GM19395 (cell line): Measurements from ENCODE around the gene IFNA14.
A peak's percentile ranks its signal among the peaks of the same experiment; 100 is the strongest.

Experiments
- ATAC-seq: cut with Tn5 transposase; IDR thresholded peaks from one replicate; pipeline ENCODE4 v1.9.1; 2021; ENCODE audit warnings: mild to moderate bottlenecking, moderate library complexity; ENCODE audit not compliant: unreplicated experiment

IFNA14 gene

DNA sequence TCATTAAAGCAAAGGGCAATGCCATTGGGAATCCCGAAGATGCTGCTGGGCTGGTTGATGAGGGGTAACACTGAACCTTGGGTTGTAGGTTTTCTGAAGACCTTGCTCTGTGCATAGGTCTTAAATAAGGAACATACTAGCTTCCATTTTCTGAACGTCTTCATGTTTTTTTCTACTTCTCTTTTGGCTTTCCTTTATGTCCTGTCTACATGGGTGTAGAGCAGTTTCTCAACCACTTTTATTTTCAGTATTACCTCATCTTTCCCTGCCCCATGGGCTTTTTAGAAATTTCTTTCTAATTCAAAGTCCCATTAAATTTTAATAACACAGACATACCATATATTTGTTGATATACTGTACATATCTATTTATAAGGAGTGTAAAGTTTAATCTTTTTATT is at the start of gene IFNA14:
IFNA14 (minus strand) TSS at position 95 of the 400 bp plus-strand sequence; CDS start at position 25, 70 bp downstream.
- no peak for ATAC-seq

DNA sequence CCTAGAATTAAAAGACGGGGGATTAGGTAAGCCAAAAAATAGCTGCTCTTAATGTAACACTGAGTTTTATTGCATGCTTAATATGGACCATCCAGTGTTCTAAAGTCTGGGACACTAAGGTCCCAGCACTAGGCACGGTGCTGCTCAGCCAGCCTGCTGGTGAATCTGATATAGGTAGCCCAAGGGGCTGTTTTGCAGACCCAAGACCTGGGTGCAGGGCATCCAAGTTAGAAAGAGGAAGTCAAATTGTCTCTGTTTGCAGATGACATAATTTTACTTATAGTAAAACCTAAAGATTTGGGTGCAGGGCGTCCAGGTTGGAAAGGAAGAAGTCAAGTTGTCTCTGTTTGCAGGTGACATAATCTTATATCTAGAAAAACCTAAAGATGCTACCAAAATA is 47.5 kb upstream of the IFNA14 start:
- ATAC-seq = no peak

DNA sequence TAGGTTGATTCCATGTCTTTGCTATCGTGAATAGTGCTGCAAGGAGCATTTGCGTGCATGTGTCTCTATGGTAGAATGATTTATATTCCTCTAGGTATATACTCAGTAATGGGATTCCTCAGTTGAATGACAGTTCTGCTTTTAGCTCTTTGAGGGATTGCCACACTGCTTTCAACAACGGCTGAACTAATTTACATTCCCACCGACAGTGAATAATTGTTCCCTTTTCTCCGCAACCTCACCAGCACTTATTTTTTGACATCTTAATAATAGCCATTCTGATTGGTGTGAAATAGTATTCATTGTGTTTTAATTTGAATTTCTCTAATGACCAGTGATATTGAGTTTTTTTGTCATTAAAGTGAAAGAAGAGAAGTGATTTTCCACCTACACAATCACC is 46.9 kb upstream of the IFNA14 start:
- no peak for ATAC-seq

DNA sequence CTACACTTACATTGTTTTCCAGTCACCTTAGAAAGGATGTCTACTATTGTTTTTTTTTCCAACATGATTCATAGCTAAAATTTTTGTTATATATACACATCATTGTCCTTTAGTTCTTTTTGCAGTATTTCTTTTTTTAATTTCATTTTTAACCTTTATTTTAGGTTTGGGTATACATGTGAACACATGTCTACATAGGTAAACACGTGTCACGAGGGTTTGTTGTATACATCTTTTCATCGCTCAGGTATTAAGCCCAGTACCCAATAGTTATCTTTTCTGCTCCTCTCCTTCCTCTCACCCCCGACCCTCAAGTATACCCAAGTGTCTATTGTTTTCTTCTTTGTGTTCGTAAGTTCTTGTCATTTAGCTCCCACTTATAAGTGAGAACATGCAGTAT is 46.3 kb upstream of the IFNA14 start:
- no peak for ATAC-seq

DNA sequence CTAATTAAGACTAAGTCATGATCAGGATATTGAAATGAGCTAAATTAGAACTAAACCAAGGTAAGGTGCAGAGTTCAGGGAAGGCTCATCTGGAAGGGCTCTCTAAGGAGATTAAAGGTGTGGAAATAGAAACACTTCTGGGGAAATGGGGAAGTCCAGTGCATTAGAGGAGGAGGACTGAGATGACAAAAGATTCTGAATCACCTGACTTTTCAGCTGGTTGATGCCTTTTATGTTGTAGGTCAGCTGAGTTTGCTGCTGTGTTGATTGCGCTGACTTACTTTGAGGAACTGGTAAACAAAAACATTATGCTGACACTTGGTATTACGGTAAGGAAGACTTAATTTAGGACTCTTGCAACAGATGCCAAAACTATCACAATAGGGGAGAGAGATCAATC is 41.5 kb upstream of the IFNA14 start:
- ATAC-seq = no peak

DNA sequence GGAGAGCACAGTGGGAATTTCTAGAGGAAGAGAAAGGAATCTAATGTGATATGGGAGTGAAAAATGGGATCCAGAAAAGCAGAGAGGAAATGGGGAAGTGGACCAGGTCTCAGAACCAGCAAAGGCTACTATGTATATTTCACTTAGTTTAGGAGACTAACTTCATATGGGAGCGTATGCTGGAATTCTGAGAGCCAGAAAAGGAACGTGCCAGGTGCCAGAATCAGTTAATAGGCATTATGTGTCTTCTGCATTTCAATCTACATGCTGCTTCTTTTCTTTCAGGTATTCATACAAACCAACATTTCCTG is 28.5 kb upstream of the IFNA14 start:
- peak; percentile 12 for ATAC-seq

DNA sequence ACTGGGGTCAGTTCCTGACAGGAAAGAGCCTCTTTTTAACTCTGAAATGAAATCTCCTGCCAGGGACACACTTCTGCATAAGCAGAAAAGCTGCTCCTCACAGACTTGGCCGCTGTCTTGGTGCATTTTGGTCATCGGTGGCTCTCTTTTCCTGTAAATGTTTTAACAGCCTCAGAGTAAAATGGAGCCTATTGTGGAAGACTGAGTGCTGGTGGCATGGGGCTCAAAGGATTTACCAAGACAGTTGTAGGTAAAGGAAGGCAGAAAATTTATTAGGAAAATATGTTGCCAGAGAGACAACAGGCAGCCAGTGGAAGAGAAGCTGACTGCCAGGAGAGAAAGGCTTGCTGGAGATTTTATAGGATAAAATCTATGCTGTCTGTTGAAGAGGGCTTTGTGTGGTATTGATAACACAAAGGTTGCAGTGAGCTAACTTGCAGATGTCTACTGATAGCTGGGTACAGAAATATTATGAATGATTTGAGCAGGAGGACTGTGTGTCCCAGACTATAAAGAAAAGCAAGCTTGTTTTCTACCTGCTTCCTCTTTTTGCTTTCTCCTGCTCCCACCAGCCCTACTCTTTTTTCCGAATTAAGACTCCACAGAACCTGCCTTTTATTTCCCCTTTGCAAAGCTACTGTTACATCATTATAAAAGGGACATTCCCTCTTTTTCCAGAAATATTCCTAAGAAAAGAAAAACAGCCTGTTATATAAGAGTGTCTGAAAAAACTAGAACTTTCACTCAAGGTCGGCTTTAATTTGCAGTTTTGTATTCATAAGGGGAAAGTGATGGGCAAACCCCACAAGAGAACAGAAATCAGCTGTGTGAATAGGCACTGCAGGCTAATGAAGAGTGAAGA is 27.9 kb upstream of the IFNA14 start:
- peak; percentile 75 for ATAC-seq

DNA sequence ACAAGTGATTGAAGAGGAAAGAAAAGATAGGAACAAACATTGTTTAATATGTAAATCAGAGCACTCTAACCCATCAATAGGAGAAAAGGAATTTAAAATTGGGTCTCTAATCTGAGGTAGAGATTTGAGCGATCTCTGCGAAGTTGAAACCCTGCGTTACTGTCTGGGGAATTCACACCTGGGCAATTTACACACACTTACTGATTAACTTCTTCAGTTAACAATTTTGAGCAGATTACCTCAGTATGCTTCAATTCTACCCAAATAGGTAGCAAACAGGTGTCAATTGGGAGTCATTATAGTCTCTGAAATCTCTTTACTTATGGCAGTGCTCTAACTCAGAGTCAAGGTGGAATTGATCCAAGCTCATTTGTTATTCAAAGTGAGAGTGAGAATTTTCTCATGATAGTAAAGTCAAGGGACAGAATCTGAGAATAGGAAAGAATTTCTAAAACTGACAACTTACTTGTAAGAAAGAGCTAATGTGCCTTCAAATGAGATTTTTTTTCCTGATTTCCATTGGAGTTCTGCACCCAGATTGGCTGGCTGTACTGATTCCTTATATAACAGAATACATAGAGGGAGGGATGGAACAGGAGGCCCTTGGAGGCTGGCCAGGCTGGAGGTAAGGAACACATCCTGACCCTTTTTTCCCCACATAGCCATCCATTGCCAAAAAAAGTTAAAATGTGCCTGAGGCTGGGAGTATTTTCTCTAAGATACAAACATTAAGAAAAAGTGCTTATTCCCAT is 27.1 kb upstream of the IFNA14 start:
- ATAC-seq = peak; percentile 42

DNA sequence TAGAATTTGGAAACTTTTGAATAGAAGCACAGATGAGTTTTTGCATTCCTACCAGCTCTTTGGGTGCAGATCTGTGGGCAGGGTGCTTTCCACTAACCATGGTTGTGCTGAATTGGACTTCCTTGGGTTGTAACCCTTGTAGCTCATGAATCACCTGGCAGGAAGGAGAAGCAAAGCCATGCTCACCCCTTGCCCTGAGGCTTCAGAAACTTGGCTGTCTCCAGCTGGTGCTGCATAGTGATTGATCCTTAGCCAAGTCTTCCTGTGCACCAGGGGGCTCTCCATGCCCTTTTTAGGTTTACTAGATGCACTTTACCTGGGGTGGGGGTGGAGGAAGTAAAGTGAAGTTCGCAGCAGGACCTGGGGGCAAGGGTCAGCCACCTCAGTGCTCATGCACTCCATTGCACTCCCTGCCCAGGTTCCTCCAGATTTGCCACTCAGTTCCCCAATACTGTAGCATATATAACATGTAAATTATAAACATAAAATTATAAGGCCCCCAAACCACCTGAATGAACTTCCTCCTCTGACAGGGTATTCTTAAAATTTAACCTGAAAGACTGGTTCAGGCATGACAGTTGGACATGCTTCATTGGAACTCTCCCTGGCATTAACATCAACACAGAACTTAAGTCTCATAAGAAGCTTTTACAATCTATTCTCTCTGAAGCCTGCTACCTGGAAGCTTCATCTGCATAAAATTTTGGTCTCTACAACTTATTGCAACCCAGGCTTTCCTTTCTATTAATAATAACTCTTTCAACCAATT is 25.8 kb upstream of the IFNA14 start:
- no peak for ATAC-seq

DNA sequence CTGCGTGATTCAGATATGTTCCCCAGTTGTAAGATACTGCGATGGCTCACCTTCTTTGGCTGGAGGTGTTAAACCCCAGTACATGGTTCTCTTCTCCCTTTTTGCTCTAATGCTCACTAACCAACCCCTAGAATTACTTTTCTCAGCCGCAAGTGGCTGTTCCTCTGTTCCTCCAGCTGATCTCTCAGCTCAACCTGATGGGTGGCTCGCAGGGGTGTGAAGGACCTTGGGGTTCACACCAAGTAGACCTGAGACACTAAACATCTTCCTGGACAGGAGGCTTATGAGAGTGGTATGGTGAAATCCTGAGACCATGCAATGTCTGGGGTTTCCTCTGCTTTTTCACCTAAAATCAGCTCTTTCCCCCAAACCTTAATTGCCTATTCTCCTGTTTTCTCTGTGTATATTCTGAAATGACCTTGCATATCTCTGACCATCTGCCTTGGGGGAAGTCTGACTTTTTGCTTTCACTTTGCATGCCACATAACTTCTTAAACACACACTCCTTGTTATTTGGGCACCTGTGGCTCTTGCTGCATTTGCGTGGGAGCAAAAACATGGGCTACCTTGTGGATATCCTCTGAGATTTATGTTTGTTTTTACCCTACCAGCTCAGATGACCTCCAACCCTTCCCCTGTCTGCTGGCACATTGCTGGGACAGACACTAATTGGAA is 15.9 kb upstream of the IFNA14 start:
- ATAC-seq = no peak

DNA sequence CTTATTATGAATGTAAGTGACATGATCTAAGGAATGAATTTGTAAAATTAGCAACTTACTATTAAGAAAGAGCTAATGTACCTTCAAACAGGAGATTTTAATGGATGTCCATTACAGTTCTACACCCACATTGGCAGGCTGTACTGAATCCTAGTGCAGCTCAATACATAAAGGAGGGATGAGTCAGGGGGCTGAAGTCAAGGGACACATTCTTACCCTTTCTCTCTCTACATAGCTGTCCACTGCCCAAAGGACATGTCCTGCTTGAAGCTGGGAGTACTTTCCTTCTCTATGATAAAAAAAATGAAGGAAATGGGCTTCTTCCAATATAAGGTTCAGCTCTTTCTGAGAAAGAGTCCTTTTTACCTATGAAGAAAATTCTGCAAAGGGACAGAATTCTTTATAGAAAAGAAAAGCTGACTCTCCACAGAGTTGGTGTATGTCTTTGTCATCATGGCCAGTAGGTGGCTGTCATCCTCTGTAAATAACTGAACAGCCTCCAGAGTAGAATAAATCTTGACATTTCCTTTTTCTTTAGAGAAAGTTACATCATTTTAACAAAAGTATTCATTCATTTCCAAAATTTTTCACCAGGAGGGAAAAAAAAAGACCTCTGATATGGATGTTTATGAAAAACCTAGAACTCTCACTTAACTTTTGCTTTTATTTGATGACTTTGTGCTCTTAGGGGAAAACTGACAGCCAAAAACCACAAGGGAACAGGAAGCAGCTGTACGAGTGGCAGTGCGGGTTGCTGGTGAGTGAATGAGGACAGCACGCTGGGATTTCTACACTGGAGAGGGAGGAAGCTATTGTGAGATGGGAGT is 13.1 kb upstream of the IFNA14 start:
- peak; percentile 90 for ATAC-seq

DNA sequence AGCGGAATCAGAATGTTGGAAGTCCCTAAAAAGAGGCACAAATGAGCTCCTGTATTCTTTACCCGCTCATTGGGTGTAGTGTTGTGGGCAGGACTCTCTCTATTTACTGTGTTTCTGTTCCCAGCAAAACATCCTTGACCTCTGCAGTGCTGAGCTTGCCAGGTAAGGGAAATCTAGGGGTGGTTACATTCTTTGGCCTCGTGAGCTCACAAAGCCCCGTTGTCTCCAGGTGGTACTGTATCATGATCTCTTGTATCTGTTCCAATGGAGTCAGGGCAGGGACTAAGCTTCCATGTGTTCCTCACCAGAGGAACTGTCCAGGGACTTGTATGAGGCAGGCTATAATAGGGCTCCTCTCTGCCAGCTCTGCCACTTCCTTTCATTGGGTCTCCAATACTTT is 11.8 kb upstream of the IFNA14 start:
- ATAC-seq = no peak

DNA sequence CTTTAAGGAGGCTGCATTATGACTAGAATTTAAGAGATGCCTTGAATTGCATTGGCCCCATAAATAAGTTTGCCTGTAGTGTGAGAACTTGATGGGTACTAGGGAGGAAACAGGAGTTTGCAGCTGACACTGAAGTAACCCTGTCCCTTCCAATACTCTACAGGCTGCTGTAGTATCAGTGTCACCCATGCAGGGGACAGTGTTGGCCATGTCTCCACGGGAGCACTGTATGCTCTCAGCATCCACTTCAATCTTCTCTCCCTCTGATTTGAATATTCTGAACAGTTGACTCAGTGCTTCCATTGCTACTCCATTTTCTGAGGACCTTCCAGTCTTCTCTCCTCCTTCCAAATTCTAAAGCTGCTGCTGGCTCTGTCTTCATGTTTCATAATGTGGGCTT is 11.4 kb upstream of the IFNA14 start:
- no peak for ATAC-seq

DNA sequence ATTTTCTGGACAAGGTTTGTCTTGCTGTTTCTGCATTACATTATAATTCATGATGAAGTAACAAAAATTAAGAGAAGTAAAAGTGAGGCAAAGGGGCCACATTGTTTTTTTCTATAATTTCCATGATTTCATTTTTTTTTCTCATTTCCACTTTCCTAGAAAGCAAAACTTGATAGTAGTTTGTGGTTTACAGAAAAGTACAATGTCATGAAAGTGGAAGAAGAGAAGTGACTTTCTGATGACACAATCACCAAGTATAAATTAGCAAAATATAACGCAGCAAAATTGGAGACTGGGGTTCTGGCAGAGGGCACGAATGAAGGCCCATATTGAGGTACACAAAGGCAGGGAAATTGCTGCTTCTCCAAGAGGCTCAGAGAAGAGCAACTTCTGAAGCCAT is 5.0 kb upstream of the IFNA14 start:
- peak; percentile 74 for ATAC-seq

DNA sequence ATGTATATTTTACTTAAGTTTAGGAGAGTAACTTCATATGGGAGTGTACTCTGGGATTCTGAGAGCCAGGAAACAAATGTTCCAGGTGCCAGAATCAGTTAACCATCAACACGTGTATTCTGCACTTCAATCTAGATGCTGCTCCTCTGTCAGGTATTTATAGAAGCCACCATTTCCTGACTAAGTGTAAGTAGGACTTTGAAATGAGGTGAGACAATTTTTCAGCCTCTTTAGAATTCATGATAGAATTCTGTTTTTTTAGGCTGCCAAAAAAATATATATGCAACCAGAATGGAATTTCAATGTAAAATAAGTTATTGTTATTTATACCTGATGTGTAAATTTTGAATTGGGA is 3.5 kb downstream of the IFNA14 start:
- ATAC-seq = peak; percentile 36

DNA sequence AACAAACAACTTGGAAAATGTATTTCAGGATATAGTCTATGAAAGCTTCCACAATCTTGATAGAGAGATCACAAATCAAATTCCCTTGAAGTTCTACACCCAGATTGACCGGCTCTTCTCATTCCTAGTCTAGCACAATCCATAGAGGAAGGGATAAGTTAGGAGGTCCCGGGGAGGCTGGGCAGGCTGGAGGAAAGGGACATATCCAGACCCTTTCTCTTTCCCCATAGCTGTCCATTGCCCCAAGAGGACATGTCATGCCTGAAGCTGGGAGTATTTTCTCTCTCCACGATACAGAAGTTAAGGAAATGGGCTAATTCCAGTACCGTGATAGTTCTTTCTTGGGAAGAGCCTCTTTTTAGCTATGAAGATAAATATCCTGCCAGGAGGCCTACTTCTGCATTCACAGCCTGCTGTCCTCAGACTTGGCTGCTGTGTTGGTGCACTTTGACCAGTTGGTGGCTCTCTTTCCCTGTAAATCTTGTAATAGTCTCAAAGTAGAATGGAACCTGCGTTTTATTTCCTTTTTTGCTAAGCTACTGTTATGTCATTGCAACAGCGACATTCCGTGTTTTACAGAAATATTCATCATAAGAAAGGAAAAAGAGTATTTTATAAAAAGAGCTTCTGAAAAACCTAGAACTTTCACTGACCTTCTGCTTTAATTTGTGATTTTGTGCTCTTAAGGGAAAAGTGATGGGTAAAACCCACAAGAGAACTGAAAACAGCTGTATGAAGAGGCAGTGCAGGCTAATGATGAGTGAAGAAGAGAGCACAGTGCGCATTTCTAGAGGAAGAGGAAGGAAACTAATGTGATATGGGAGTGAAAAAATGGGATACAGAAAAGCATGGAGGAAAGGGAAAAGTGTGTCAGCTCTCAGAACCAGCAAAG is 4.1 kb downstream of the IFNA14 start:
- peak; percentile 85 for ATAC-seq

DNA sequence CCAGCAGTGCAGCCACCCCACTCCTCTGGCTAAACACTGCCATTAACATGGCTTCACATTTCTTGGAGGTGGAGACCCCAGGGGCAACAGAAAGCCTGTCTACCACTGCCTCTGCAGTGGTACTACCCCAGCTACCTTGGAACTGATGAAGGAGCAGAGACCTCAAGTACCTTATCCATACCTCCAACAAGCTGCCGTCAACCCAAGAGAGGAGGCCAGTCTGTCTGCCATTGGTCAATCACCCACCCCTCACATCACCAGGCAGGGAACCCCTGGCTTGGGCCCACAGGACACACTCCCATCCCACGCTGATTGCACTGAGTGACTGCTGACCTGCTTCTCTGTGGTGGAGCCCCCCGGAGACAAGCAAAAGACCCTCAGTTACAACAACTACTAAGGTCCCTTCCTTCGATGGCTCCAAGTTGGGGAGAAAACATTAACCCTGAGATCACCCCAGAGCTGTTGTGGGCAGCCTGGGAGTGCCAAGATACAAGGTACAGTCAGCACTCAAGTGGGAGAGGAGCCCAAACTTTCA is 5.6 kb downstream of the IFNA14 start:
- ATAC-seq = no peak

DNA sequence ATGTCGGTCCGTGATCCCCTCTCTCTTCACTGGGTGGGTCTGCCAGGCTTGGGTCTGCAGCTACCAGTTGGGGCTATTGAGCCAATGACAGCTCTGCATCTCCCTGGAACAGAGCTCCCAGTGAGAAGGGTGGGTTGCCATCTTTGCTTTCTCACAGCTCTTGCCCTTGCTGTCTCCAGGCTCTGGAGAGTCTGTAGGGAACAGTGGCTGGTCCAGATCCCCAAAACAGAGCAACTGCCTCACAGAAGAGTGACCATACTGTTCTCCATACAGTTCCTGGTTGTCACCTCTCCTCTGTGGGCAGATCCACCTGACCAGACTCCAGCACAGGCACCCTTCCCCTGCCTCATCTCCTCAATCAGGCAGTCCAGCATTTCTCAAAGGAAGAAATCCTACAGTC is 6.5 kb downstream of the IFNA14 start:
- no peak for ATAC-seq

DNA sequence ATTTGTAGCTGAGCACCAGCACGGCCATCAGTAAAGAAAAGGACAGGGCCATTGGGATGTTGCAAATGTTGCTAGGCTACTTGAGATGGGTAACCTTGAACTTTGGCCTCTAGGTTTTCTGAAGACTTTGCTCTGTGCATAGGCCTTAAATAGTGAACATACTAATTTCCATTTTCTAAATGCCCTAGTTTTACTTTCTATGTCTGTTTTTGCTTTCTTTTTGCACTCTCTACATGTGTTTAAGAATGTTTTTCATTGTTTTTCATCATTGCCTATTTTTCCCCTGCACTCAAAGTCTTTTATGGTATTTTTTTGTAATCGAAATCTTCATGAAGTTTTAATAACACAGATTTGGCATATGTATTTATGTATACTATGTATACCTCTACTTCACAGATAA is 11.7 kb downstream of the IFNA14 start, which contains the start of gene IFNA17:
IFNA17 (minus strand) TSS at position 101 of the 400 bp plus-strand sequence; CDS start at position 52, 49 bp downstream.
- no peak for ATAC-seq
